Motor neuron (in vitro differentiated cells): ENCODE results near the gene TLE6. TPM values are rescaled to one million over a fixed set of nuclear protein-coding genes. Genes with fewer than 3 reads are reported as not detected.
"Not testable (repeated sequence)": the region's sequence is repeated elsewhere in the genome, so short reads cannot be mapped to it uniquely, and the experiment has no call there.

Experiments used
- ATAC-seq, 8 experiments: fragments of 200-7000 bp; cut with Tn5 transposase; replicated peaks in 6 of 8; 2 replicates each; pipeline ENCODE4 v1.8.0; 2021; ENCODE audit warnings: mild to moderate bottlenecking in 8 of 8, moderate library complexity in 8 of 8
- H3K27ac ChIP-seq, 2 donors: fragments of 250-450 bp; sonication (Bioruptor Pico); 2 replicates each; pipeline ENCODE4 v1.9.0; 2021; ENCODE audit warnings: antibody characterized with exemption in 2 of 2, mild to moderate bottlenecking in 2 of 2, moderate library complexity in 1 of 2
- H3K4me1 ChIP-seq, 2 donors: fragments of 250-450 bp; sonication (Bioruptor Pico); replicated peaks in 1 of 2; 2 replicates each; pipeline ENCODE4 v1.6.1; 2021; ENCODE audit warnings: antibody characterized with exemption in 2 of 2, mild to moderate bottlenecking in 2 of 2, moderate library complexity in 1 of 2
- H3K4me3 ChIP-seq, 5 donors: fragments of 250-450 bp; sonication (Bioruptor Pico); 2 replicates each; pipeline ENCODE4 v1.9.0; 2021; ENCODE audit warnings: antibody characterized with exemption in 5 of 5, mild to moderate bottlenecking in 5 of 5, moderate library complexity in 4 of 5
- WGBS, 10 experiments: fragments of 450-650 bp; shearing (Covaris generic); methylation state at CpG; one replicate each; pipeline ENCODE4 v1.0.0; 2022; 5-methylcytosine and 5-hydroxymethylcytosine counted together
- in situ Hi-C, 9 experiments: fragments of 400-800 bp; cut with MboI; loops; one replicate each; pipeline ENCODE4 v1.15.0; 2021; ENCODE audit warnings: low sequenced_read_pairs in 9 of 9, low pct_unique_long_range_greater_than_20kb in 2 of 9; ENCODE audit not compliant: unreplicated experiment in 9 of 9
- total RNA-seq, 8 experiments: library from RNA; unstranded; fragments of 300-600 nt; gene quantifications; 2 replicates each; pipeline versions ENCODE4 v1.2.3 to v1.2.4, GENCODE V29; 2022

TLE6 gene
- total RNA-seq, 8 experiments from 2014 or later: 0.18 to 3.9 (median 0.81) TPM; not detected in 1

DNA sequence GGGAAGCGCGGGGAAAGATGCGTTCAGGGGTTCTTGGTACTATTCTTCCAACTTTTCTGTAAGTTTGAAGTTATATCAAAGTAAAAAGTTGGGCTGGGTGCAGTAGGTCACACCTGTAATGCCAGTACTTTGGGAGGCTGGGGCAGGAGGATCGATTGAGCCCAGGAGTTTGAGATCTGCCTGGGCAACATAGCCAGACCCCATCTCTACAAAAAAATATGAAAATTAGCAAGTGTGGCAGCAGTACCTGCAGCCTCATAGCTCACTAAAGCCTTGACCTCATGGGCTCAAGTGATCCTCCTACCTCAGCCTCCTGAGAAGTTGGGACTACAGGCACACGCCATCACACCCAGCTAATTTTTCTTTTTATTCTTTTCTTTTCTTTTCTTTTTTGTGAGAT is 20.2 kb upstream of the TLE6 start:
- no peak overlapping the region for H3K27ac ChIP-seq
- H3K4me1 ChIP-seq: no peaks in the 10 kb centered on the region
- WGBS, 10 experiments: 62 to 100% (median 86%) methylated on average over 1 to 5 of the region's 5 CpGs; no CpG with 5 or more reads in 3 of the 10 experiments
- no peak overlapping the region for H3K4me3 ChIP-seq
- in situ Hi-C loops: loop anchor here (10.0 to 25.0 kb wide), 4 partner anchors 155 to 305 kb away; no protein-coding TSS in a partner anchor
- no peak for ATAC-seq

DNA sequence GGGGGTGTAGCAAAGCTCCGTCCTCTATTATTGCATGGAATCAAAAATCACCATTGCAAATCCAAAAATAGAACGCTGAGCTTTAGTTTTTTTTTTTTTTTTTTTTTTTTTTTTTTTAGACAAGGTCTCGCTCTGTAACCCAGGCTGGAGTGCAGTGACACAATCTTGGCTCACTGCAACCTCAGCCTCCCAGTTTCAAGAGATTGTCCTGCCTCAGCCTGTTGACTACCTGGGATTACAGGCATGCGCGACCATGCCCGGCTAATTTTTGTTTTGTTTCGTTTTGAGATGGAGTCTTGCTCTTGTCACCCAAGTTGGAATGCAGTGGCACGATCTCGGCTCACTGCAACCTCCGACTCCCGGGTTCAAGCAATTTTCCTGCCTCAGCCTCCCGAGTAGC is 17.2 kb upstream of the TLE6 start:
- H3K27ac ChIP-seq: no peak overlapping the region
- WGBS, 10 experiments: 56 to 90% (median 85%) methylated on average over 2 to 11 of the region's 12 CpGs; no CpG with 5 or more reads in 1 of the 10 experiments
- H3K4me3 ChIP-seq: no peak overlapping the region
- no peak for ATAC-seq
- no peaks in the 10 kb centered on the region for H3K4me1 ChIP-seq
- in situ Hi-C loops: loop anchor here in 7 of 9 experiments (25.0 kb wide), 3 partner anchors 152 to 302 kb away; no protein-coding TSS in a partner anchor

DNA sequence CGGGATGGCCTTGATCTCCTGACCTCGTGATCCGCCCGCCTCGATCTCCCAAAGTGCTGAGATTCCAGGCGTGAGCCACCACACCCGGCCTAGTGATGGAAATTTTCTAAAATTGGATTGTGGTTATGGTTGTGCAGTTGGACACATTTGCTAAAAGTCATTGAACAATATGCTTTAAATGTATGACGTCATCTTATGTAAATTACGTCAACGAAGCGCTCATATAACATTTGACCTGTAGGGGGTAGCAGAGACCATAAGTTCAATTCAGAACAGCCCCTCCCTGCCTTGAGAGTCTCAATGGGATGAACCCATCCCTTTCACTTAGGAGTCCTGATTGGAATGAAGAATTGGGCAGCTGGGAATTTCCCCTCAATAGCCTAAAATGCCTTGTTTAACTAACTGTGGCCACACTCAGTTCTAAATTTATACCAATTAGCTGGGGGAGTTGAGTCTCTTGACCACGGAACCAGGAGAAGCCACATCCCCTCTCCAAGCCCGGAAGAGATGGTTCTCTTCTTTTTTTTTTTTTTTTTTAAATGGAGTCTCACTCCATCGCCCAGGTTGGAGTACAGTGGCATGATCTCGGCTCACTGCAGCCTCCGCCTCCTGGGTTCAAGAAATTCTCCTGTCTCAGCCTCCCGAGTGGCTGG is 15.2 kb upstream of the TLE6 start:
- no peak overlapping the region for H3K4me3 ChIP-seq
- peak; percentile 68 to 93 (median 72) for ATAC-seq

DNA sequence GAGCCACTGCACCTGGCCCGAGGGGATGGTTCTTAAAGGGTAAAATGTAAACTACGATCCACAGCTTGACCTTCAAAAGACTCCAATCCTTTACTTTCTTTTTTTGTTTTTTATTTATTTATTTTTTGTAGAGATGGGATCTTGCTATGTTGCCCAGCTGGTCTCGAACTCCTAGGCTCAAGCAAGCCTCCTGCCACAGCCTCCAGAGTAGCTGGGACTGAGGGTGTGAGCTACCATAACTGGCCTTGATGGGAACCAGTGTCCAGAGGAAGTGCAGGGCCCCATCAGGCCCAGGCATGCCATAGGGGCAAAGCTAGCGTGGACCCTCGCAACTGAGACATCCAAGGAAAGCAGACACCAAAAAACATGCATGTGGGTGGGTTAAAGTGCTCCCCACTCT is 14.2 kb upstream of the TLE6 start:
- Histone ChIP-seq H3K4me3 (no peak overlapping the region), H3K27ac (no peak overlapping the region), H3K4me1 (no peaks in the 10 kb centered on the region)
- in situ Hi-C loops: loop anchor here in 7 of 9 experiments (25.0 kb wide), 3 partner anchors 149 to 299 kb away; no protein-coding TSS in a partner anchor
- whole genome bisulfite sequencing, 10 experiments: 17 to 83% (median 79%) methylated on average over 1 to 5 of the region's 5 CpGs
- ATAC-seq: no peak

More for the DNA sequence above, 15.2 kb upstream of the TLE6 start:
- in situ Hi-C loops: loop anchor here in 7 of 9 experiments (25.0 kb wide), 3 partner anchors 150 to 300 kb away; no protein-coding TSS in a partner anchor
- WGBS, 10 experiments: 0 to 80% (median 34%) methylated on average over 2 to 10 of the region's 17 CpGs; no CpG with 5 or more reads in 1 of the 10 experiments
- Histone ChIP-seq H3K4me1 (no peaks in the 10 kb centered on the region), H3K27ac (no peak overlapping the region)

DNA sequence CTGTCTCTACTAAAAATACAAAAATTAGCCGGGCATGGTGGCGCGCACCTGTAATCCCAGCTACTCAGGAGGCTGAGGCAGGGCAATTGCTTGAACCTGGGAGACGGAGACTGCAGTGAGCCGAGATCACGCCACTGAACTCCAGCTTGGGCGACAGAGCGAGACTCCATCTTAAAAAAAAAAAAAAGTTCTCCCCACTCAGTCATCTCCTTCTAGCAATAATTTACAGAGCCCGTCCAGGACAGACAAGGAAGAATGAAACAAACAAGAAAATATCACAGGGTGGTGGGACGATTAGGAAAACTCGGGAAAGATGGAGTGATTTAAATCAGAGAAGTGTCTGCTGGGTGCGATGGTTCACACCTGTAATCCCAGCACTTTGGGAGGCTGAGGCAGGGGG is 13.7 kb upstream of the TLE6 start:
- H3K27ac ChIP-seq, H3K4me1 ChIP-seq, ATAC-seq, H3K4me3 ChIP-seq: not testable (repeated sequence)
- whole genome bisulfite sequencing, 10 experiments: 48 to 95% (median 75%) methylated on average over 2 to 9 of the region's 12 CpGs; no CpG with 5 or more reads in 5 of the 10 experiments
- in situ Hi-C loops: loop anchor here in 7 of 9 experiments (25.0 kb wide), 3 partner anchors 149 to 299 kb away; no protein-coding TSS in a partner anchor

DNA sequence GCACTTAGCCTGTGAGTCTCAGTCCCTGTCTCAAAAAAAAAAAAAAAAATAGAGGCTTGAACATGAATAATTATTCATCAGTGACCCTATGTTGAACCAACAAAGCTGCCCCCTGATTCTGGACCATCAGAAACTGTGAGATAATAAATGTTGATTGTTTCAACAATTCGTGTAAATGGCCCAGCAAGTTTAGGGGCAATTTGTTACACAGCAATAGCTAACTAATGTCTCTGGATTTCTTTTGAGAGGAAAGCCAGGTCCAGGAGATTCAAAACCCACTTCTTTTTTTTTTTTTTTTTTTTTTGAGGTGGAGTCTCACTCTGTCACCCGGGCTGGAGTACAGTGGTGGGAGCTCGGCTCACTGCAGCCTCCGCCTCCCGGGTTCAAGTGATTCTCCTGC is 12.5 kb upstream of the TLE6 start:
- in situ Hi-C loops: loop anchor here in 7 of 9 experiments (25.0 kb wide), 3 partner anchors 147 to 297 kb away; no protein-coding TSS in a partner anchor
- Histone ChIP-seq H3K27ac (no peak overlapping the region), H3K4me3 (no peak overlapping the region), H3K4me1 (peaks cover 0 to 2% of the 10 kb centered on the region in 2 donors)
- no peak for ATAC-seq
- WGBS, 10 experiments: 80 to 100% (median 100%) methylated on average over 1 to 3 of the region's 5 CpGs; no CpG with 5 or more reads in 4 of the 10 experiments

DNA sequence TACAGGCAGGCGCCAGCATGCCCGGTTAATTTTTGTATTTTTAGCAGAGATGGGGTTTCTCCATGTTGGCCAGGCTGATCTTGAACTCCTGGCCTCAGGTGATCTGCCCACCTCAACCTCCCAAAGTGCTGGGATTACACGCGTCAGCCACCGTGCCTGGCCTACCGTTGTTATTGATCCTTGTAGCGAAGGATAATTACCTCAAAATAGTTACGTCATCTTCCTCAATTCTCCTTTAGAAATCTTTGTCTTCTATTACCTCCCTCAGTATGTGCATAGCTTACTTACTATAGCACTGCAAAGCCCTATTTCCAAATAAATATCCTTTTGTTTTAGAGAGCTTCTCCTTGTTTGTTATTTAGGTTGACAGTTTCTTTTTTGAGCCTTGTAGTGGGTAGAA is 9.4 kb upstream of the TLE6 start:
- Histone ChIP-seq H3K27ac (no peak overlapping the region), H3K4me3 (no peak overlapping the region), H3K4me1 (peaks cover 0 to 2% of the 10 kb centered on the region in 2 donors)
- no peak for ATAC-seq
- in situ Hi-C loops: loop anchor here in 7 of 9 experiments (25.0 kb wide), 3 partner anchors 144 to 294 kb away; no protein-coding TSS in a partner anchor
- WGBS, 10 experiments: 48 to 92% (median 75%) methylated on average over 1 to 8 of the region's 8 CpGs

DNA sequence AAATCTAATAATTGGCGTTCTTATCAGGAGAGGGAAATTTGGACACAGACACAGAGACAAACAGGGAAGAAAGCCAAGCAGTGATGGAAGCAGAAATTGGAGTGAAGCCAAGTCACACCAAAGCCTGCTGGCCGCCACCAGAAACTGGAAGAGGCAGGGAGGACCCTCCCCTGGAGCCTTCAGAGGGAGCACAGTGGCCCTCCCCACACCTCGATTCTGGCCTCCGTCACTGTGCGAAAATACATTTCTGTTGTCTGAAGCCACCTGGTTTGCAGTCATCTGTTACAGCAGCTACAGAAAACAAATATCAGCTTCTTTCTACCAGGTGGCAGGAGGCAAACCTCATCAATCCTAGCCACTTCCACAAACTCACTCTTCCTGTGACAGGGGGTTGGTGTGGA is 8.3 kb upstream of the TLE6 start:
- in situ Hi-C loops: loop anchor here in 7 of 9 experiments (25.0 kb wide), 3 partner anchors 143 to 293 kb away; no protein-coding TSS in a partner anchor
- peak in 3 of 8 experiments; percentile 24 to 81 (median 45) for ATAC-seq
- no peak overlapping the region for H3K27ac ChIP-seq
- 33 to 66% (median 43%) methylated on average over 2 to 4 of the region's 5 CpGs; no CpG with 5 or more reads in 7 of the 10 experiments for WGBS, 10 experiments
- H3K4me3 ChIP-seq: no peak overlapping the region
- H3K4me1 ChIP-seq: peaks cover 0 to 2% of the 10 kb centered on the region in 2 donors

DNA sequence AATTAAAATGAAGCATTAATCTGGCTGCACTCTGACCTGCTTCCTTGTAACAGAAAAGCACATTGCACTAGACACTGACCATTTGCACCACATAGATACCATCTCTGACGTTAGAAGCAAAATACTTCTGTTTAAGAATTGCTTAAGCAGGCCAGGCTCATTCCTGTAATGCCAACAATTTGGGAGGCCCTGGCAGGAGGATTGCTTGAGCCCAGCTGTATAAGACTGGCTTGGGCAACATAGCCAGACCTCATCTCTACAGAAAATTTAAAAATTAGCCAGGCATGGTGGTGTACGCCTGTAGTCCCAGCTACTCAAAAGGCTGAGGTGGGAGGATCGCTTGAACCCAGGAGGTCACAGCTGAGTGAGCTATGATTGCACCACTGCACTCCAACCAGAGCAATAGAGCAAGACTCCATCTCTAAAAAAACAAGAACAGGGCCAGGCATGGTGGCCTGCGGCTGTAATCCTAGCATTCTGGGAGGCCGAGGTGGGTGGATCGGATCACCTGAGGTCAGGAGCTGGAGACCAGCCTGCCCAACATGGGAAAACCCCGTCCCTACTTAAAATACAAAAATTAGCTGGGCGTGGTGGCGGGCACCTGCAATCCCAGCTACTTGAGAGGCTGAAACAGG is 7.0 kb upstream of the TLE6 start:
- in situ Hi-C loops: loop anchor here in 7 of 9 experiments (25.0 kb wide), 3 partner anchors 142 to 292 kb away; no protein-coding TSS in a partner anchor
- Histone ChIP-seq H3K4me1 (peaks cover 0 to 2% of the 10 kb centered on the region in 2 donors), H3K27ac (no peak overlapping the region), H3K4me3 (no peak overlapping the region)
- 20 to 100% (median 78%) methylated on average over 1 to 9 of the region's 9 CpGs; no CpG with 5 or more reads in 3 of the 10 experiments for WGBS, 10 experiments
- no peak for ATAC-seq

DNA sequence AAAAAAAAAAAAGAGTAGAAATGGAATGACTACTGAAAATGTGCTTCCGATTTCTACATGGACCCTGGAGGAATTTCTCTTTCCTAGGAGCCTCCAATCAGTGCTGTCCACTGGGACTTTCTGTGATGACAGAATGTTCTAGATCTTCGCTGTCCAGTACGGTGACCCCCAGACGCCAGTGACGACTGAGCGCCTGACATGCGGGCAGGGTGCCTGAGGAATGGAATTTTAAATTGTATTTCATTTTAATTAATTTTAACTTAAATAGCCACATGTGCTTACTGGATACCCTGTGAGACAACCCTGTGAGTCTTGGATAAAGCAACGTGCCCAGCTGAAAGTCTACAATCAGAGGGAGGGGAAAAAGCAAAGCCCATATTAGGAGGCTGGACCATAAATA is 4.1 kb upstream of the TLE6 start:
- in situ Hi-C loops: loop anchor here in 7 of 9 experiments (25.0 kb wide), 3 partner anchors 139 to 289 kb away; no protein-coding TSS in a partner anchor
- WGBS, 10 experiments: 55 to 76% (median 67%) methylated on average over 1 to 6 of the region's 8 CpGs; no CpG with 5 or more reads in 3 of the 10 experiments
- H3K4me1 ChIP-seq: peaks cover 4 to 16% of the 10 kb centered on the region in 2 donors
- H3K27ac ChIP-seq: no peak overlapping the region
- ATAC-seq: peak in 1 of 8 experiments; percentile 2
- H3K4me3 ChIP-seq: no peak overlapping the region

DNA sequence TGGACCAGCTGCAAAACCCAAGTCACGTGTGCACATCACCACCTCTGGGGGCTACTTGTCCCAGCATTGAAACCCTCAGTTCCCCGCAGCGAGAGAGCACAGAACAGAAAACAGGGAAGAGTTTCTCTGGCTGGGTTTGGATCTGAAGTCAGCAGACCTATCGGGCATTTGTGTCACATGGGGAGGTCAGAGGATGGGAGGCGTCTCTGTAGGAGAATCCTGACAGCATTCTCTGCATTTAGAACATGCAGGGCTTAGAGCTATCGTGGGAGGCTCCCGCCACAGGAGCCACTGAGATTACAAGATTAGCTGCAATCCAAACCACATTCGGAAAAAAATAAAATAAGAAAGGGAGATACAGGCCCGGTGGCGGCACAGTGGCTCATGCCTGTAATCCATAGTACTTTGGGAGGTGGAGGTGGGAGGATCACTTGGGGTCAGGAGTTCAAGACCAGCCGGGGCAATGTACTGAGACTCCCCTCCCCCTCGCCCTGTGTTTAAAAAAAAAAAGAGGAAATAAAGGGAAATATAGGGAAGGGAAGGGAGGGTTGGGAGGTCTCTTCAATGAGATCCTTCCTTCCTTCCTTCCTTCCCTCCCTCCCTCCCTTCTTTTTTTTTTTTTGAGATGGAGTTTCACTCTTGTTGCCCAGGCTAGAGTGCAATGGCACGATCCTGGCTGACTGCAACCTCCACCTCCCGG is 2.9 kb upstream of the TLE6 start:
- Histone ChIP-seq H3K4me1 (peaks cover 4 to 14% of the 10 kb centered on the region in 2 donors), H3K4me3 (no peak overlapping the region), H3K27ac (no peak overlapping the region)
- WGBS, 10 experiments: 0 to 65% (median 34%) methylated on average over 1 to 7 of the region's 14 CpGs; no CpG with 5 or more reads in 1 of the 10 experiments
- in situ Hi-C loops: loop anchor here in 7 of 9 experiments (25.0 kb wide), 3 partner anchors 138 to 288 kb away; no protein-coding TSS in a partner anchor
- peak in 2 of 8 experiments; percentile 63 to 65 for ATAC-seq

DNA sequence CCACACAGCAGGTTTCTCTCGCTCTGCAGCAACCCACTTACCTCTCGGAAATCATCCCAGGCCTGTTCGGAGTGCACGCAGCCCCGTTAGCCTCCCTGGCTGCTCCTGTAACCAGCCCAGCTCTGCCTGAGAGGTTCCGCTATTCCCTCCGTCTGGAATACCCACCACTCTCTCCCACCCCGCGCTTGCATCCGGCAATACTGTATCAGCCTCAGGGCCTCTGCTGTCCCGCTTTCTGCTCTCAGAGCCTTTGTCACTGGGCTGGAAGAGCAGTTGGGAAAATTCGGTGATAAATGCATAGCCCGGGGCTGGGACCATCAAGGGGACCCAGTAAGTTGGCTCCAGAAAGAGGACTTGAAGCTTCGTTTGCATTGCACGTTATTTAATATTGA is 759 bp upstream of the TLE6 start:
- ATAC-seq: peak in 4 of 8 experiments; percentile 2 to 9 (median 4)
- WGBS, 10 experiments: 0 to 12% (median 0%) methylated on average over 1 to 10 of the region's 15 CpGs; no CpG with 5 or more reads in 1 of the 10 experiments
- no peak overlapping the region for H3K27ac ChIP-seq
- in situ Hi-C loops: no loop called here
- peak overlapping the region in 4 of 5 donors; percentile 10 to 39 (median 23) for H3K4me3 ChIP-seq
- peaks cover 4 to 14% of the 10 kb centered on the region in 2 donors for H3K4me1 ChIP-seq
